ENCODE measurements around the gene TERT. TPM values are rescaled to one million over a fixed set of nuclear protein-coding genes. Genes with fewer than 3 reads are reported as not detected.

TERT gene
- total RNA-seq, 1 donor from 2014 or later: 0.20 TPM

DNA sequence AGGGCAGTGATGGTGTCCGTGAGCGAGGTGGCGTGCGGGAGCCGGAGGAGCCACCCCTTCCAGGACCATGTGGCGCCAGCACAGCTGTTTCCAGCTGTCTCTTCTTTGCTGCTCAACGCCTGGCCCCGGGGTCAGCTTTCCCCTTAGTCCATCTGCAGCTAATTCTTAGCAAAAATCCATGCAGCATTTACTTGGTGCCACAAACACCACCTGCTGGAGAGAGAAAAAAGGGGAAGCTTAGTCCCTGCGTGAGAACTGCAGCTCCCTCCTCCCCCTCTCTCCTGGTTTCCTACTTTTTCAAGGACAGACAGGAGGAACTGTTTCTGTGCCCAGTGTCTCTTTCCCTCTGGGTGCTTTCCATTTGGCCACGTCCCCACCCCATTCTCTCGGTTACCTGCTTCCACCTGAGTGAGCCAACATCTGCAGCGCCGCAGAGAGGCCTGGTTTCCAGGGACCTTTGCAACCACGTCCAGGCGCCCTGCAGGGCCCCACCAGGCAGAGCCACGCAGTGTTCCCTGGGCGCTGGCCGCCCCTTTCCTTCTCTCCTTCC is 90.1 kb downstream of the TERT start:
- H3K36me3 Mint-ChIP-seq: no peaks in the 10 kb centered on the region
- H3K4me1 Mint-ChIP-seq: no peaks in the 10 kb centered on the region
- no peak overlapping the region for H3K27ac Mint-ChIP-seq
- TF ChIP-seq CTCF (IDR thresholded peaks at IDR 0.05; ENCODE audit: unreplicated experiment): no peak
- H3K4me3 Mint-ChIP-seq: no peak overlapping the region
- H3K27me3 Mint-ChIP-seq (ENCODE audit: low read depth): peaks cover 25% of the 10 kb centered on the region
- no peak for DNase-seq (ENCODE audit: low spot score in 2 of 2, unreplicated experiment in 2 of 2)
- no peaks in the 10 kb centered on the region for H3K9me3 Mint-ChIP-seq

- Mint-ChIP-seq H3K27me3 (ENCODE audit: low read depth) (peaks cover 24% of the 10 kb centered on the region), H3K4me1 (no peaks in the 10 kb centered on the region), H3K4me3 (no peak overlapping the region), H3K9me3 (no peaks in the 10 kb centered on the region), H3K27ac (no peak overlapping the region), H3K36me3 (no peaks in the 10 kb centered on the region)
- TF ChIP-seq CTCF (IDR thresholded peaks at IDR 0.05; ENCODE audit: unreplicated experiment): no peak
- DNase-seq (ENCODE audit: low spot score in 2 of 2, unreplicated experiment in 2 of 2): no peak
Observed at GRCh38 chr5:1203968-1204692, 90.7 kb downstream of the TERT start.

DNA sequence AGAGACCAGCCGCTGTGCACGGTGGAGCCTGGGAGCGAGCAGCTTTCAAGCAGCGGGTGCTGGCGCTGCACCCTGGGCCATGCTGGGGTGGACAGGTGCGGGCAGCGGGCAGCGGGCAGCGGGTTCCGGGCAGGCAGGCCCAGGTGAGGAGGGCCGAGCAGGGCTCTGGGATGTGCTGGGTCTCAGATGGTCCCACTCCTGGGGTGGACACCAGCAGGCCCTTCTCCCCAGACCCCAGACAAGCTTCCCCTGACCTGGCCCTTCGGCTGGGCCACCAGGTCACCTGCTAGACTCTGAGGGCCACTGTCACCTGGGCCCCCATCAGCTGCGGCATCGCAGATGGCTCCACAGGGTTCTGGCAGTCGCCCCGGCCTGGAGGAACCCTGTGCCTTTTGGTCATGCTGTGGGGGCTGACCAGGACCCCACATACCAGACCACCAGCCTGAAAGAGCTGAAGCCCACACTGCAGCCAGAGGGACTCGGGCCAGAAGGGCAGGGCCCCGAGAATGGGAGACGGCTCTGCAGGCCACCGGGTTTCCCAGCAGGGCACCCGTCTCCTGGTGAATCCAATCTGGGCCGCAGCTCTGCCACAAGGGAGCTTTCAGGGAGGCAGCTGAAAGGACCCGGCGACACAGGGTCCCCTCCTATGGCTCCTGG is 91.4 kb downstream of the TERT start:
- Mint-ChIP-seq H3K36me3 (no peaks in the 10 kb centered on the region), H3K9me3 (no peaks in the 10 kb centered on the region), H3K4me1 (no peaks in the 10 kb centered on the region), H3K4me3 (no peak overlapping the region), H3K27ac (no peak overlapping the region), H3K27me3 (ENCODE audit: low read depth) (peaks cover 24% of the 10 kb centered on the region)
- DNase-seq (ENCODE audit: low spot score in 2 of 2, unreplicated experiment in 2 of 2): no peak
- TF ChIP-seq CTCF (IDR thresholded peaks at IDR 0.05; ENCODE audit: unreplicated experiment): no peak

Small RNAs within 50 kb of the gene (microRNA-seq; reads per million reads assigned to microRNA genes)
- not detected for gene MIR4457

Other genes starting within 250 kb of the TERT start
- gene SLC12A7, start 183.0 kb downstream of the TERT start, total RNA-seq: 33.5 to 34.9 TPM (median 33.6 TPM) in 3 replicates
- gene SLC6A19, start 93.5 kb downstream of the TERT start, total RNA-seq: not detected in 3 replicates
- not detected in 3 replicates for gene SLC6A18, start 69.7 kb downstream of the TERT start, total RNA-seq
- gene CLPTM1L, start 50.0 kb upstream of the TERT start, total RNA-seq: 79.3 to 83.9 TPM (median 83.7 TPM) in 3 replicates
- gene SLC6A3, start 150.4 kb upstream of the TERT start, total RNA-seq: 0.04 to 0.07 TPM in 2 of 3 replicates, not detected in the other
- 73.9 to 76.8 TPM (median 74.8 TPM) in 3 replicates for gene LPCAT1, start 228.9 kb upstream of the TERT start, total RNA-seq

All from mesothelial cell of epicardium (in vitro differentiated cells).